MM.1S (cell line): Measurements from ENCODE around the gene TACSTD2.
"Not testable (repeated sequence)": the region's sequence is repeated elsewhere in the genome, so short reads cannot be mapped to it uniquely, and the experiment has no call there.

Source experiments
- DNase-seq: peaks from one replicate; pipeline ENCODE4 v3.0.0-alpha.2; 2015
- H2AFZ ChIP-seq: fragments of 300-600 bp; sonication (generic); 2 replicates; pipeline ENCODE4 v1.6.0; 2016; ENCODE audit warnings: antibody characterized with exemption, low read length
- H3F3A ChIP-seq: fragments of 300-600 bp; sonication (generic); 2 replicates; pipeline ENCODE4 v1.6.1; 2016; ENCODE audit warnings: mild to moderate bottlenecking, antibody characterized with exemption, low read length, moderate library complexity, mixed read lengths; ENCODE audit not compliant: insufficient read depth
- H3K27ac ChIP-seq: fragments of 300-600 bp; sonication (generic); 2 replicates; pipeline ENCODE4 v1.5.1; 2016; ENCODE audit warnings: mild to moderate bottlenecking, low read length
- H3K27me3 ChIP-seq: fragments of 300-600 bp; sonication (generic); replicated peaks from 2 replicates; pipeline ENCODE4 v1.6.0; 2016; ENCODE audit warnings: low read length; ENCODE audit not compliant: insufficient read depth
- H3K36me3 ChIP-seq: fragments of 300-600 bp; sonication (generic); replicated peaks from 2 replicates; pipeline ENCODE4 v1.6.1; 2016; ENCODE audit warnings: mild to moderate bottlenecking, low read length, mixed read lengths; ENCODE audit not compliant: insufficient read depth
- H3K4me1 ChIP-seq: fragments of 300-600 bp; sonication (generic); 2 replicates; pipeline ENCODE4 v1.6.1; 2016; ENCODE audit warnings: low read length, mixed read lengths
- H3K4me2 ChIP-seq: fragments of 300-600 bp; sonication (generic); 2 replicates; pipeline ENCODE4 v1.6.0; 2016; ENCODE audit warnings: low read depth, low read length
- H3K4me3 ChIP-seq: fragments of 300-600 bp; sonication (generic); 2 replicates; pipeline ENCODE4 v1.5.1; 2016; ENCODE audit warnings: low read length, mixed read lengths
- H3K79me2 ChIP-seq: fragments of 300-600 bp; sonication (generic); 2 replicates; pipeline ENCODE4 v1.6.1; 2016; ENCODE audit warnings: mixed run types, low read length, mixed read lengths
- H3K9ac ChIP-seq: fragments of 300-600 bp; sonication (generic); 2 replicates; pipeline ENCODE4 v1.6.1; 2016; ENCODE audit warnings: low read length, mixed read lengths
- H3K9me2 ChIP-seq: fragments of 300-600 bp; sonication (generic); replicated peaks from 2 replicates; pipeline ENCODE4 v1.6.1; 2016; ENCODE audit warnings: mild to moderate bottlenecking, low read length, mixed read lengths; ENCODE audit not compliant: insufficient read depth
- H3K9me3 ChIP-seq: fragments of 300-600 bp; sonication (generic); replicated peaks from 2 replicates; pipeline ENCODE4 v1.6.1; 2016; ENCODE audit warnings: mild to moderate bottlenecking, low read length, mixed read lengths; ENCODE audit not compliant: insufficient read depth
- H4K20me1 ChIP-seq: fragments of 300-600 bp; sonication (generic); 2 replicates; pipeline ENCODE4 v1.6.1; 2016; ENCODE audit warnings: mild to moderate bottlenecking, low read length, moderate library complexity, mixed read lengths; ENCODE audit not compliant: insufficient read depth
- EZH2 ChIP-seq: fragments of 300-600 bp; sonication (generic); optimal IDR thresholded peaks from 2 replicates; pipeline ENCODE3; 2017; ENCODE audit warnings: low read depth, mild to moderate bottlenecking, antibody characterized with exemption, low read length, mixed read lengths
- EZH2phosphoT487 ChIP-seq: fragments of 300-600 bp; sonication (generic); IDR thresholded peaks from 2 replicates; pipeline ENCODE4 v1.6.1; 2018; ENCODE audit warnings: antibody characterized with exemption, low read length
- TF ChIP-seq, protein P1 (sequence below): fragments of 300-600 bp; sonication (generic); IDR thresholded peaks from 2 replicates; pipeline ENCODE4 v1.5.1; 2016; ENCODE audit warnings: antibody characterized with exemption, low read length, mixed read lengths

The TACSTD2 gene

DNA sequence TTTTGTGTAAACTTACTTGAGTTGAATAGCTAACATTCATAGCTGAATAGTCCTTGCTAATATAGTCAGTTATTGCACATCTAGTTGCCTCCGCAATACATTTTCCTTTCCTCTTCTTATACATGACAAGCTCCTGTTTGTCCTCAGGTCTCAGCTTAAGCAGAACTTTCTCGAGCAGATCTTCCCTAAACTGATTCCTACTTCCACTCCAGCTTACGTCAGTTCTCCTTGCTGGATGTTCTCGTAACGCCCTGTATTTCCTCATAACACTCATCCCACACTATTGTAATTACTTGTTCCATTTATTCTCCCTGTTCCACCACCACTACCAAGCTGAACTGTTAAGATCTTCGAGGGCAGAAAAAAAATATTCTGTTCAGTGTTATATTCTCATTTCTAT, 15.4 kb downstream of the TACSTD2 start:
- Histone ChIP-seq H3K27me3 (no peaks in the 10 kb centered on the region), H3K4me2 (no peak overlapping the region), H2AFZ (no peak overlapping the region), H3K9me3 (no peaks in the 10 kb centered on the region), H3K9ac (no peak overlapping the region), H3K4me1 (no peaks in the 10 kb centered on the region), H3K36me3 (no peaks in the 10 kb centered on the region), H3K79me2 (no peaks in the 10 kb centered on the region), H3F3A (no peaks in the 10 kb centered on the region), H3K9me2 (no peaks in the 10 kb centered on the region), H3K27ac (no peak overlapping the region), H4K20me1 (no peaks in the 10 kb centered on the region), H3K4me3 (no peak overlapping the region)
- DNase-seq: no peak
- TF ChIP-seq, protein P1, sequence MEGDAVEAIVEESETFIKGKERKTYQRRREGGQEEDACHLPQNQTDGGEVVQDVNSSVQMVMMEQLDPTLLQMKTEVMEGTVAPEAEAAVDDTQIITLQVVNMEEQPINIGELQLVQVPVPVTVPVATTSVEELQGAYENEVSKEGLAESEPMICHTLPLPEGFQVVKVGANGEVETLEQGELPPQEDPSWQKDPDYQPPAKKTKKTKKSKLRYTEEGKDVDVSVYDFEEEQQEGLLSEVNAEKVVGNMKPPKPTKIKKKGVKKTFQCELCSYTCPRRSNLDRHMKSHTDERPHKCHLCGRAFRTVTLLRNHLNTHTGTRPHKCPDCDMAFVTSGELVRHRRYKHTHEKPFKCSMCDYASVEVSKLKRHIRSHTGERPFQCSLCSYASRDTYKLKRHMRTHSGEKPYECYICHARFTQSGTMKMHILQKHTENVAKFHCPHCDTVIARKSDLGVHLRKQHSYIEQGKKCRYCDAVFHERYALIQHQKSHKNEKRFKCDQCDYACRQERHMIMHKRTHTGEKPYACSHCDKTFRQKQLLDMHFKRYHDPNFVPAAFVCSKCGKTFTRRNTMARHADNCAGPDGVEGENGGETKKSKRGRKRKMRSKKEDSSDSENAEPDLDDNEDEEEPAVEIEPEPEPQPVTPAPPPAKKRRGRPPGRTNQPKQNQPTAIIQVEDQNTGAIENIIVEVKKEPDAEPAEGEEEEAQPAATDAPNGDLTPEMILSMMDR: no peak
- TF ChIP-seq EZH2phosphoT487: no peak
- TF ChIP-seq EZH2: no peak

DNA sequence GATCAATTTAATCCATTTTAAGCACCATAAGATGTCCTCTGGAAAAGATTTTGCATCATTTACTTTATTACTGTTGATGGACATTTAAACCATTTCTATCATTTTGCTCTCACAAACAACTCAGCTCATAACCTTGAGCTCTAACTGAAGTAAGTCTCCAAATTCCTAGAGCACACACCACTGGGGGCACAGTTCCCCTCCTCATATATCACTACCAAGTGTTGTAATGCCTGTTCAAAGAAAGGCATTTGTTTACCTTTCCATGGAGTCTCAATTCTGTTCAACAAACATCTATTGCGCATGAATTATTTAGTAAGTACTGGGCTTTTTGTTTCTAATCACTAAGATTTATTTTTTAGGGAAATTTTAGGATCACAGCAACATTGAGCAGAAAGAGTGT, 21.7 kb downstream of the TACSTD2 start:
- Histone ChIP-seq H3K9me3 (no peaks in the 10 kb centered on the region), H3F3A (no peaks in the 10 kb centered on the region), H3K36me3 (no peaks in the 10 kb centered on the region), H4K20me1 (no peaks in the 10 kb centered on the region), H3K79me2 (no peaks in the 10 kb centered on the region), H3K4me1 (no peaks in the 10 kb centered on the region), H3K4me2 (no peak overlapping the region), H2AFZ (no peak overlapping the region), H3K4me3 (no peak overlapping the region), H3K27ac (no peak overlapping the region), H3K27me3 (no peaks in the 10 kb centered on the region), H3K9ac (no peak overlapping the region), H3K9me2 (no peaks in the 10 kb centered on the region)
- TF ChIP-seq, protein P1: no peak
- TF ChIP-seq EZH2 (no peak), EZH2phosphoT487 (no peak)
- no peak for DNase-seq

DNA sequence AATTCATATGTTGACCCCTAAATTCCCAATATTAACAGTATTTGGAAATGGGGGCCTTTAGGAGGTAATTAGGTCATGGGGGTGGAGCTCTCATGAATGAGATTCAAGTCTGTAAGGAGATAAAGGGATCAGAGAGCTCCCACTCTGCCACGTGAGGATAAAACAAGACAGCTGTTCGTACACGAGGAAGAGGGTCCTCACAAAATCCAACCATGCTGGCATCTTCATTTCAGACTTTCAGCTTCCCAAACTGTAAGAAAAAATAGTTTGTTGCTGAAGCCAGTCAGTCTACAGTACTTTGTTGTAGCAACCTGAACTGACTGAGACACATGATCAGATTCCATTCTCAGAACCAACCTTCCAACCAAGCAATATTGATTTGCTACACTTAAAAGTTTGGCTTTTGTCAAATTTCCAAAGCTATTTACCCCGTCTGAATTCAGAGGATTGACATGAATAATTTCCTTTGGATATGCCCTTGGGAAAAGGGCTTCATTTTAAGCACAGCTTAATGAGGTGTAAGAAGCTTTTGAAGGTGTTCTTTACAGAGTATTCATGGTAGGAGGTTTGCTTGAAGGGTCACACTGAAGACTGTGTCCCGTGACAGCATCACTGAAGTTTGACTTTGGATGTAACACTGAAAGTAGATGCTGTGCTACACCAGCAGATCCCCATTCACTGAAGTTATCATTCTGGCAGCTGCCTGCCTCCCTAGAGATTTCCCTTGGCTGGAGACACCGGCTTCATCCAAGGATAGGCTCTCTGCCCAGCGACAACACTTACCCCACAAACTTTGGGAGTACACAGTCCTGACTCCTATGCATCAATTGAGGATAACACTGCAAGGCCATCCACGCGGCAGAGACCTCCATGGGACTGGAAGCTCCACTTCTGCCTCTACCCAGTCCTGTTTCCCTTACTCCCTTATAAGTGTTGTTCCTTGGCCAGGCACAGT, 25.6 kb downstream of the TACSTD2 start:
- no peaks in the 10 kb centered on the region for H3K4me1 ChIP-seq
- TF ChIP-seq, protein P1: no peak
- TF ChIP-seq EZH2: no peak
- no peak for TF ChIP-seq EZH2phosphoT487
- no peak overlapping the region for H3K9ac ChIP-seq
- no peak overlapping the region for H3K27ac ChIP-seq
- DNase-seq: no peak
- no peak overlapping the region for H2AFZ ChIP-seq
- no peaks in the 10 kb centered on the region for H3K9me3 ChIP-seq
- H3K4me2 ChIP-seq: no peak overlapping the region
- H3K36me3 ChIP-seq: no peaks in the 10 kb centered on the region
- H3K9me2 ChIP-seq: no peaks in the 10 kb centered on the region
- H3K27me3 ChIP-seq: no peaks in the 10 kb centered on the region
- no peaks in the 10 kb centered on the region for H3F3A ChIP-seq
- no peak overlapping the region for H3K4me3 ChIP-seq
- H4K20me1 ChIP-seq: no peaks in the 10 kb centered on the region
- H3K79me2 ChIP-seq: no peaks in the 10 kb centered on the region

DNA sequence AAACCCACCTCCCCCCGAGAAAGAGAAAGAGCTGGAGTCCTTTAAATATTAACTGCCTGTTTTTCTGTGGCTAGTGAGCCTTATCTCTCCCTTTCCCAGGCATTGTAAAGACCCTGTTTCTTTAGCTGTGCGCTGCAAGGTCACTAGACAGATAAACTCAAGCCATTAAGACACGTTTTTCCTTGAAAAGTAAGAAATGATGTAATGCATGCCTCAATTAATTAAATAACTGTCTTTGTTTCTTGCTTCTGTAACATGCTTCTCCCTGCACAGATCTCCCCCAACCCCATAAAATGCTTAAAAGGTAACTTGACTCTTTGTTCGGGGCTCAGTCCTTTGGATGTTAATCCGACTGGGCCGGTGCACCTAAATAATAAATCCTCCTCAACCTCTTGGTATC, 27.8 kb downstream of the TACSTD2 start:
- not testable (repeated sequence) for H3K36me3 ChIP-seq, H3K4me2 ChIP-seq, H3F3A ChIP-seq, H3K4me3 ChIP-seq, H3K9me2 ChIP-seq, DNase-seq, H3K4me1 ChIP-seq, H3K9ac ChIP-seq, H3K27ac ChIP-seq, H3K79me2 ChIP-seq, H4K20me1 ChIP-seq, H3K9me3 ChIP-seq, H3K27me3 ChIP-seq, H2AFZ ChIP-seq
